HPDE6-E6E7 (cell line): Measurements from ENCODE around the gene SDHAF2.
"Not testable (repeated sequence)": the region's sequence is repeated elsewhere in the genome, so short reads cannot be mapped to it uniquely, and the experiment has no call there.

Source experiments
- DNase-seq: peaks from one replicate; pipeline ENCODE4 v3.0.0; 2011; ENCODE audit warnings: missing footprints; ENCODE audit errors: extremely low spot score

SDHAF2 gene

GRCh38 chr11:61476371-61476770, 46.4 kb downstream of the SDHAF2 start:
- no peak for DNase-seq

GRCh38 chr11:61477126-61477525, 47.2 kb downstream of the SDHAF2 start:
- DNase-seq = no peak

GRCh38 chr11:61477727-61478148, 47.8 kb downstream of the SDHAF2 start:
- no peak for DNase-seq

GRCh38 chr11:61479360-61480058, 49.6 kb downstream of the SDHAF2 start:
- DNase-seq = not testable (repeated sequence)

GRCh38 chr11:61480261-61480993, 50.5 kb downstream of the SDHAF2 start:
- DNase-seq = no peak

GRCh38 chr11:61480994-61481335, 51.0 kb downstream of the SDHAF2 start:
- DNase-seq = no peak

GRCh38 chr11:61481806-61482205, 51.9 kb downstream of the SDHAF2 start:
- DNase-seq = no peak

GRCh38 chr11:61482513-61482912, 52.6 kb downstream of the SDHAF2 start:
- DNase-seq = no peak

GRCh38 chr11:61484541-61484940, 54.6 kb downstream of the SDHAF2 start:
- no peak for DNase-seq

GRCh38 chr11:61485080-61485479, 55.2 kb downstream of the SDHAF2 start:
- no peak for DNase-seq

GRCh38 chr11:61486011-61486620, 56.2 kb downstream of the SDHAF2 start:
- no peak for DNase-seq

GRCh38 chr11:61486779-61487178, 56.9 kb downstream of the SDHAF2 start:
- peak; percentile 63 for DNase-seq

- DNase-seq = no peak
These were observed 57.6 kb downstream of the SDHAF2 start for GRCh38 chr11:61487342-61488025.

- DNase-seq = no peak
These were observed 58.8 kb downstream of the SDHAF2 start for GRCh38 chr11:61488651-61489291.

GRCh38 chr11:61489833-61490721, 60.2 kb downstream of the SDHAF2 start:
- DNase-seq = no peak

GRCh38 chr11:61491736-61492395, 61.9 kb downstream of the SDHAF2 start:
- DNase-seq = no peak

- no peak for DNase-seq
These were observed 64.5 kb downstream of the SDHAF2 start for GRCh38 chr11:61494381-61494961.

- no peak for DNase-seq
These were observed 66.1 kb downstream of the SDHAF2 start for GRCh38 chr11:61495801-61496601.
